GM13976 (cell line): ENCODE measurements around the gene ASPHD1.

Experiments used
- DNase-seq: peaks from one replicate; pipeline ENCODE4 v3.0.0; 2012; ENCODE audit warnings: low spot score
- CTCF ChIP-seq: IDR thresholded peaks from 2 replicates; pipeline ENCODE4 v1.5.1; 2012; ENCODE audit warnings: borderline replicate concordance, mild to moderate bottlenecking; ENCODE audit not compliant: insufficient read depth; ENCODE audit errors: extremely low read depth, missing control alignments, control extremely low read depth
- in situ Hi-C: fragments of 300-500 bp; cut with MboI; formaldehyde crosslinking; loops from one replicate; pipeline ENCODE4 v1.12.0; 2022; ENCODE audit warnings: low sequenced_read_pairs, mixed read lengths, inconsistent platforms; ENCODE audit not compliant: unreplicated experiment

The ASPHD1 gene

GRCh38 chr16:29900888-29901606 is 759 bp downstream of the ASPHD1 start:
- no peak for TF ChIP-seq CTCF
- DNase-seq: no peak
- in situ Hi-C loops: no loop called here

DNA sequence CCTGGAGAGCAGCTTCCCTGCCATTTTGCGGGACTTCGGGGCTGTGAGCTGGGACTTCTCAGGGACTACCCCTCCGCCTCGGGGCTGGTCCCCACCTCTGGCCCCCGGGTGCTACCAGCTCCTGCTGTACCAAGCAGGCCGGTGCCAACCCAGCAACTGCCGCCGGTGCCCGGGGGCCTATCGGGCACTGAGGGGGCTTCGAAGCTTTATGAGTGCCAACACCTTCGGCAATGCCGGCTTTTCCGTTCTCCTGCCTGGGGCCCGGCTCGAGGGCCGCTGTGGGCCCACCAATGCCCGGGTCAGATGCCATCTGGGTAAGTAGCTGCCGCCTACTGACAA is 1.3 kb downstream of the ASPHD1 start:
- DNase-seq: no peak
- TF ChIP-seq CTCF: no peak
- in situ Hi-C loops: no loop called here

DNA sequence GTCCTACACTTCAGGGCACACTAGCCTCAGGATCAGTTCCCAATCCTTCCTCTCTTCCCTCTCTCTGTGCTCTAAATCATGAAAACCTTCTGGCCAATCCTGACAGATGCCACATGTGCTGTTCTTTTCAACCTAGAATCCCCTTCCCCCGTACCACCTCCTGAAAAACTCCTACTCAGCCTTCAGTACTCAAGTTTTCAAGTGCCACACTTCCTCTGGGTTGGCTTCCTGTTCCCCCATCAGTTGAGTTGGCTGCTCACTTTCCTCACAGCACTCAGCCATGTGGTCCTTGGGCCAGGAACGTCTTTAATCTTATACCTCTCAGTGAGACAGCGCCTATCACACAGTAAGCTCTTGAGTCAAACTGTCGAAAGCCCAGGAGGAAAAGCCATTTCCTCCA is 3.3 kb downstream of the ASPHD1 start:
- in situ Hi-C loops: no loop called here
- TF ChIP-seq CTCF: no peak
- DNase-seq: no peak

DNA sequence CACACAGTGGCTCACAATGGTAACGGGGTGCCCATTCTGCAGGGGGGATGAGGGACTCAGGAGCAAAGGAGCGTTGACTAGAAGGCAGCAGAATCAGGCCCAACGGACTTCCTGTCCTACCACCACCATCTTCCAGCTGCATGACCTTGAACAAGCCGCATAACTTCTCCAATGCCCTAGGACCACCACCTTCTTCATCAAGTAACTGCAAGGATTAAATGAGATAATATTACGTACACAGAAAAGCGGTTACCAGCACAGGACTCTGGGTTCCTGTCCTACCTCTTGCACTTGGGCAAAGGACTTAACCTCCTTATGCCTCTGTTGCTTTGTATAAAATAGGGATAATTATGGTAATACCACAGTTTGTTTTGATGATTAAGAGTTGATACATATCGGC is 4.7 kb downstream of the ASPHD1 start:
- in situ Hi-C loops: no loop called here
- TF ChIP-seq CTCF: no peak
- no peak for DNase-seq

GRCh38 chr16:29905668-29906067 is 5.4 kb downstream of the ASPHD1 start:
- no peak for DNase-seq
- in situ Hi-C loops: no loop called here
- TF ChIP-seq CTCF: no peak

GRCh38 chr16:29906520-29907244 is 6.4 kb downstream of the ASPHD1 start:
- TF ChIP-seq CTCF: no peak
- DNase-seq: no peak
- in situ Hi-C loops: no loop called here

- in situ Hi-C loops: no loop called here
- DNase-seq: no peak
Observed at GRCh38 chr16:29907973-29908372, 7.7 kb downstream of the ASPHD1 start.

More at GRCh38 chr16:29907973-29908372, 7.7 kb downstream of the ASPHD1 start:
- TF ChIP-seq CTCF: no peak
